RPMI7951 (cell line): Measurements from ENCODE around the gene TPPP. TPM values are rescaled to one million over a fixed set of nuclear protein-coding genes. Genes with fewer than 3 reads are reported as not detected.
"Not testable (repeated sequence)": the region's sequence is repeated elsewhere in the genome, so short reads cannot be mapped to it uniquely, and the experiment has no call there.

Experiments
- DNase-seq: peaks from one replicate; pipeline ENCODE4 v3.0.0-alpha.2; 2012; ENCODE audit warnings: low read depth
- total RNA-seq: library from RNA; depleted of rRNA; stranded (reverse); fragments of >200 nt; shearing (Covaris generic); gene quantifications from 2 replicates; pipeline ENCODE4 v1.2.3, GENCODE V29; 2014

The TPPP gene
- total RNA-seq, 1 experiment from 2014 or later: 0.72 TPM

DNA sequence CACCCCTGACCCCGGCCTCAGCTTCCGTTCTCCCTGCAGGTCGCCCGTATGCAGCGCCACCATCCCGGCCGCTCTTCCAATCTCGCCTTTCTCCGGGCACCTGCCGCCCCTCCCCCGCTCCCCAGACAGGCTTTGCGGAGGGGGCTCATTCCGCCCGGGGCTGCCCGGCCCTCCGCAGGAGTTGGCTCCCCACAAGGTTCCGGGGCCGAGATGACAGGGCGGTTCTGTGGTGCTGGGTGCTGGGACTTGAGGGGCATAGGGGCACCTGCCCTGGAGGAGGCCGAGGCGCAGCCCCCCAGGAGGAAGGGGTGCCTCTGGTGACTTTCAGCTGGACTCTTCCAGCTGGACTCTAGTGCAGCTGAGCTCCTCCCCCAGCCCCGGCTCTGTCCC, 885 bp upstream of the TPPP start:
- DNase-seq: not testable (repeated sequence)

- DNase-seq: not testable (repeated sequence)
These were observed 567 bp downstream of the TPPP start for GRCh38 chr5:692529-693041.

GRCh38 chr5:691817-692528, 1.2 kb downstream of the TPPP start:
- no peak for DNase-seq

DNA sequence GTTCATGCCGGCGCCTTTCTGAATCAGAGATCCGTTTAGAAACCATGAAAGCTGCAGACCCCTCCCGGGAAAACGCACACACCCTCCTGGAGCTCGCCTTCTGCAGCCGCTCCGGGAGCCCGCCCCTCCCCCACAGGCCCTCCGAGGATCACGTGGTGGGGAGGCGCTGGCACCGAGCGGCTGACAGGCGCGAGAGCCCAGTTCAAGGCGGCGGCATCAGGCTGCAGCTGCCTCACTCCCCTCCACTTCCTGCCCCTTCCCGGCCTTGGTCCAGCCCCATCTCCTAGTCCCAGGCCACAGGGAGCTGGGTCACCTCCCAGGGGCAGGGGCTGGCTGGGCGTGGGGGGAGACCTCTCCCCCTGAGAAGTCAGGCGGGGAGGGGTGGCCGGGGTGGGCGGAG, 2.1 kb downstream of the TPPP start:
- DNase-seq: not testable (repeated sequence)

DNA sequence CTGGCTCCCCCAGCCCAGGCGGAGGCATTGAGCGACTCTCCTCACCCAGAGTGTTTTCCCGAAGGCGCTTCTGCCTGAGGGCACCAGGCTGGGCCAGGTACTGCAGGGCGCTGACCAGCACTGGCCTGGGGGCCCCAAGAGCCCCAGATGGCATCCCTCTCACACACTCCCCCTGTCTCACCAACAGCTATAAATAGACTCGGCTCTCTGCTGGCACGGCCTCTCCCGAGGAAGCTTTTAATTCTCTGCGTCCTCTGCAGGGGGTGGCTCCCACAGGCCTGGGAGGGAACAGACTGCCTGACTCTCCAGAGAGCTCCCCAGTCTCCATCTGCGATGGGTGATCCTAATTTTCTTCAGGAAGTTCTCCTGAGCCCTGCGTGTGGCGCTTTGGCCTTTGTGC, 2.9 kb downstream of the TPPP start:
- not testable (repeated sequence) for DNase-seq

DNA sequence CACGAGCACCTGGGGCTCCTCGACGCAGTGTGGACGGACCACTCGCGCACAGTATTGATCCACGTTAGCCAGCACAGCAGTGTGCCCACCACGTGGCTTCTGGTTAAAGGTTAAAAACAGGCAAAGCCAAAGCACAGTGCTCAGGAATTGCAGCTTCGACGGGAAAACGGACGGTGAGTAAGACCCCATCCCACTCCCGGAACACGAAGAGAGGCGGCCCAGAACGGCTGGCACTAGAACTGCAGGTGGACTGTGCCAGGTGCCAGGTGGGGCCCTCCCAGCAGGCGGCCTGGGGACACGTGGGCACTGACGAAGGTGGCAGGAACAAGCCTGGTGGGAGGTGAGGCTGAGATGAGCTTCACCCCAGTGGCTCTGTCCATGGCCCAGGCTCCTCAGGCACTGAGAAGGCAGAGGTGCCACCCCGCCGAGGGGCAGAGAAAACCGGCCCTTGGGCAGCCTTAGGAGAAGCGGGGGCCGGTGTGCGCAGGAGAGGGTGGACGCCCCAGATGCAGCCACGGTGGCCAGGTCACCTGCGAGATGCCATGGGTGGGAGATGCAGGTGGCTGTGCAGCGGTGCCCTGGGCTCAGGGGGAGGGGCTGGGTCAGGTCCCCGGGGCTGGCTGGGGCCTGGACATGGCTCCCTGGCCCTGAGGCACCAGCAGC, 4.7 kb downstream of the TPPP start:
- not testable (repeated sequence) for DNase-seq

DNA sequence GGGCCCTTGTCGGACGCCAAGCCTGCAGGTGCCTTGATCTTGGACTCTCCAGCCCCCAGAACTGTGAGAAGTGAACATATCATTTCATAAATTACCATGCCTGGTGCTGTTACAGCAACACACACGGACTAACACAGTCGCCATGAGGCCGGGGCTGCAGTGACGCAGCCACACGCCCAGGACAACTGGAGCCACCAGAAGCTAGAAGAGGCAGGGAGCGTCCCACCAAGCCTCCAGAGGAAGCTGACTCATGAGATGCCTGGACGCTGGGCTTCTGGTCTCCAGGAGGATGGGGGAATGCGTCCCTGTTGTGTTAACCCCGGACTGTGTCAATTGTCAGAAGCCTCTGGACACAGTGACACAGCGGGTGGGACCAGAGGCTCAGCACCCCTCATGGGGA, 6.2 kb downstream of the TPPP start:
- DNase-seq: not testable (repeated sequence)

DNA sequence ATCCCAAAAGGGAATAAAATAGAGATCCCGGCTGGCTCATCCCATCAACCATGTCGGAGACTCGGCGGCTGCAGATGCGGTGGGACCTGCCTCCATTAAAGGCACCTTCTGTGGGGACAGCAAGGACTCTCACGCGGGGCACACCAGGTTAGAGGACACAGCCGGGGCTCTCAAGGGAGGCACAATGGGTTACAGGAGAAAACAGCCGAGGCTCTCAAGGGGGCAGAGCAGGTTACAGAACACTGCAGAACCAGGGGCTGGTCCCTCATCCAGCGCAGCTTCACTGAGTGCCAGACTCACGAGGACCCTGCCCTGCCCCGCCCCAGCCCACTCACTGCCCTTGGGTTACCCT, 7.0 kb downstream of the TPPP start:
- DNase-seq: not testable (repeated sequence)

GRCh38 chr5:685262-686171, 7.6 kb downstream of the TPPP start:
- DNase-seq: no peak

DNA sequence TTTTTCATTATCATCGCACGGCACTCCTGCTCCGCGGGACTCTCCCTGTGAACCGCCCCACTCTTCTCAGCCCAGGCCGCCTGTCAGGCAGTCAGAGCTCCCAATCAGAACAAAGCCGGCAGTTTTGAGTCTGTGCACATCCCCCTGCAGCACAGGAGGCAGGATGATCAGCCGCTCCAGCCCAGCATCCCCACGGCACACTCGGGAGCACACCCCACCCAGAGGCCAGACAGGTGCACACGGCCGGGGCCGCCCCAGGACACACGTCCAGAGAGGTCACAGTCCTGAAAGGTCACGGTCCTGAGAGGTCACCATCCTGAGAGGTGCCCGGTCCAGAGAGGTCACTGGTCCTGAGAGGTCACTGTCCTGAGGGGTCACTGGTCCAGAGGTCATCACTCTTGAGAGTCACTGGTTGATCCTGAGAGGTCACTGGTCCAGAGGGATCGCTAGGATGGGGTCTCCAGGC, 8.4 kb downstream of the TPPP start:
- DNase-seq: no peak

DNA sequence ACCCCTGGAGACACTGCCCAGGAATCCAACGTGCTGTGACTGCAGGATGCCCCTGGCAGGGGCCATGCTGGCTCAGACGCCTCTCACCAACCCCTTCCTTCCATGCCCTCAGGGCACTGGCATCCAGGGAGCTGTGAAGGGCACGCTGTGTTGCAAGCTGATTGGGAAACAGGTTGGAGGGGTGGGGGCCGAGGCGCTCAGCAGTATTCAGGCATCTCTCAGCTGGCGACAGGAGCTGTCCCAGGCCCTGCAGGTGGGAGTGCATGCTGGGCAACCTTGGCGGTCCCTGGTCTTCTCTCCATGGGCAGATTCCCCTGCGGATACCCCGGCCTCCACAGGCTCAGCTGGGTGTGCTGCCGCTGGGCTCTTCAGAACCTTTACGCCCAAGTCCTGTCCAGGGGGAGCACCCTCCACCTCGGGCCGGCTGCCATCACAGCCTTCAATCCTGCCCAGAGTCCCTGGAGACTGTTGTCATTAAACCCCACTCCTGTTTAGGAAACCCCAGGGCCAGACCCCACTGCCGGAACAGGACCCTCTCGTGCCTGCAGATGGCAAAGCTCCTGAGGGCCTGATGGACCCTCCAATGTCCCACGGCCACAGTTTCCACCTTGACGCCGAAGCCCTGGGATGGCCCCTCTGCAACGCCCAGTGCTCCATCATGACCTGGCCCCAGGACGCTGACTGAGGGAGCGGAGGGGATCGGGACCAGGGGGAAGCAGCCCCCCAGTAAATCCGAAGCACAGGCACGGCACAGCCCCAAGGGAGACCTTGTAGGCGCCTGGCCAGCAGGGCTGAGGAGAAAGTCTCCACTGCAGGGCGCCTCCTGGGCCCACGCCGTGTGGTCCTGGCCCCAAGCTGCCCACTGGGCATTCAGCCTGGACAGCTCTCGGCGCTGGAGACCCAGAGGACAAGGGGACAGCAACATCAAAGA, 9.3 kb downstream of the TPPP start:
- DNase-seq: no peak

GRCh38 chr5:682651-683358, 10.3 kb downstream of the TPPP start:
- not testable (repeated sequence) for DNase-seq

- not testable (repeated sequence) for DNase-seq
These were observed 10.9 kb downstream of the TPPP start for GRCh38 chr5:682216-682615.

DNA sequence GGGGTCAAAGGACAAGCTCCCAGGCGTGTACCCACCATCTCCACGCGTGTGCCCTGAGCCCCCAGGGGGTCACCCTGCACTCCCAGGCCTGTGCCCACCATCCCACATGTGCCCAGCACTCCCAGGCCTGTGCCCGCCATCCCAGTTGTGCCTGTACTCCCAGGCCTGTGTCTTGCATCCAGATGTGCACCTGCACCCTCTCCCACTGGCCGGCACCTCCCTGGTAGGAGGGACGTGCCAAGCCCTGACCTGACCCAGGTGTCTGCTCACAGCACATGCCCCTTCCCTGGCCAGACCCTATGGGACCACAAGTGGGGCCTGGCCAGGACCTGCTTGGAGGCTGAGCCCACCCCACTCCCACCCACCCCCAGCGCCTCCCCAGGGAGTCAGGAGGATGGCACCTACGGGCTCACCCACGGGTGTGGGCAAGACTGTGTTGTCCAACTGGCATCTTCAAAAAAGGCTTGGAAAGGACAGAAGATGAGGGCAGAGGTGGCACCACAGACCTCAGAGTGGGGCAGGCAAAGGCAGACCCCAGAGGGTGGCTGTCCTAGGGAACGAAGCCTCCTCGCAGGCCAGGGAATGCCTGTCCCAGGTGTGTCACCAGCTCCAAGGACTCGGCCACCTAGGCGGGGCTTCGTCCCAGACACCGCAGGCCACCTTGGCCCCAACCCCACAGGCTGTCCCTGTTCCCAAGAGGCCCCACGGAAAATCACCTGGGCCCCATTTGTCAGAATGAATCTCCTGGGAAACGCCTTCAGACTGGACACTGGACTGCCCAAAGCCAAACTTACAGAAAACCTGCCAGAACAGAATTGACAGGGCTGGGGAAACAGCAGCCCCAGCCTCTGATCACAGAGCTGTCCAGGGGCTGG, 11.6 kb downstream of the TPPP start:
- DNase-seq: not testable (repeated sequence)

- DNase-seq: not testable (repeated sequence)
These were observed 12.3 kb downstream of the TPPP start for GRCh38 chr5:680836-681235.

DNA sequence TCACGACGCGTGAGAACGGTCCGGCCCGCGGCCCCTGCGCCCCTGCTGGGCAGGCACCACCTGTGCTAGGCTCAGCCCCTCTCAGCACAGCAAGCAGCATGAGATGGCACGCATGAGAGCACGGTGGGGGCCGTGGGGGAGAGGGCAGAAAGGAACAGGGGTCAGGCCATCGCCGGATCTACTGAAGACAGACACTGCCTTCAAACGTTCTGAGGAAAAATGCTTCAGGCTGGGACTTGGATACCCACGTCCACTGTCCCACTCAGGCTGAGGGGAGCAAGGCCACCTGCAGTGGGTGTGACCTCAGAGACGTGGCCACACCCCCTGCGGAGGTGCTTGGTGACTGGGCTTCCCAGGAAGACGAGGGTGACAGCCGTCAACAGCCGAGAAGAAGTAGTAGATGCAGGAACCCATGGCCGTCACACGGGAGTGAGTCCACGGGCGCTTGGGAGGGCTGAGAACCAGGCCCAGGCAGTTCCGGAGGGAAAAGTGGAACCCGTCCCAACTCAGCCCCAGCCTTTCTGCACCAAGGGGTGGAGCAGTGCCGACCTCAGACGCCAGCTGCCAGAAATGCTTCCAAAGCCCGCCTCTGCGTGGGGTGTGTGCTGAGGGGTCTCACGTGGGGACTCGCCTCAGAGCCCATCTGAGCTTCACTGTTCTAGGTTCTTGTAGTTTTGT, 12.9 kb downstream of the TPPP start:
- DNase-seq: not testable (repeated sequence)

GRCh38 chr5:679166-679895, 13.8 kb downstream of the TPPP start:
- not testable (repeated sequence) for DNase-seq

- not testable (repeated sequence) for DNase-seq
These were observed 14.6 kb downstream of the TPPP start for GRCh38 chr5:678521-678920.
